RPMI8226 (cell line): Measurements from ENCODE around the gene KRT6B.
"Not testable (repeated sequence)": the region's sequence is repeated elsewhere in the genome, so short reads cannot be mapped to it uniquely, and the experiment has no call there.

Experiments used
- DNase-seq: peaks from one replicate; pipeline ENCODE4 v3.0.0-alpha.2; 2015

KRT6B gene

DNA sequence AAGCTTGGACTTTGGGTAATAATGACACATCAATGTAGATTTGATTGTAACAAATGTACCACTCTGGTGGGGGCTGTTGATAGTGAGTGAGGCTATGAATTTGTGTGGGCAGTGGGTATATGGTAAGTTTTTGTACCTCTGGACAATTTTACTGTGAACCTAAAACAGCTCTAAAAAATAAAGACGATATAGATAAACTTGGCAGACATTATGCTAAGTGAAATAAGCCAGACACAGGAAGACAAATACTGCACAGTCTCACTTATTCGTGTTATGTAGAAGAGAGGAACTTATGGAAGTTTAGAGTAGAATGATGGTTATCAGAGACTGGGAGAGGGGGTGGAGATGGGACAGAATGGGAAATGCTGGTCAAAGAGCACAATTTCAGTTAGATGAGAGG is 13.0 kb upstream of the KRT6B start:
- DNase-seq: no peak

DNA sequence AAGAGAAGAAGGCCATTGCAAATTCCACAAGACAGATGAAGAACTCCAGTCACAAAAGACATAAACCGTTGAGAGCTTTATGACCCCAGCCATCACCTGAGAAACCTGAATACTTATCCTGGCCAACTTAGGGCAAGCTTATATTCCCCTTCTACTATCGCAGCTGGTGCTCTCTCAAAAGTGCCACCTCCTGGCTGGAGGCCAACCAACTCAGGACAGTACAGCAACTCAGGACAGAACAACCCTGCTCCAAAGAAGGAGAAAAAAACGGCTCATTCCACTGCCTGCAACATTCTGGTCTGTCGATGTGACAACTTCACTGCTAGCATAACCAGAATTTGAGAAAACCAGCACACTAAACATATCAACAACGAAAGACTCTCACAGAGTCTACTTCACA is 9.7 kb upstream of the KRT6B start:
- DNase-seq: peak; percentile 62

DNA sequence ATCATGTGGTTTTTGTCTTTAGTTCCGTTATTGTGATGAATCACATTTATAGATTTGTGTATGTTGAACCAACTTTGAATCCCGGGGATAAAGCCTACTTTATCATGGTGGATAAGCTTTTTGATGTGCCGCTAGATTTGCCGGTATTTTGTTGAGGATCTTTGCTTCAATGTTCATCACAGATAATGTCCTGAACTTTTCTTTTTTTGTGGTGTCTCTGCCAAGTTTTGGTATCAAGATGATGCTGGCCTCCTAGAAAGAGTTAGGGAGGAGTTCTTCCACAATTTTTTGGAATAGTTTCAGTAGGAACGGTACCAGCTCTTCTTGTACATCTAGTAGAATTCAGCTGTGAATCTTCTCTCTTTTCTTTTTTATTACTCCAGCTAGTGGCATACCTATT is 6.9 kb upstream of the KRT6B start:
- DNase-seq: no peak

DNA sequence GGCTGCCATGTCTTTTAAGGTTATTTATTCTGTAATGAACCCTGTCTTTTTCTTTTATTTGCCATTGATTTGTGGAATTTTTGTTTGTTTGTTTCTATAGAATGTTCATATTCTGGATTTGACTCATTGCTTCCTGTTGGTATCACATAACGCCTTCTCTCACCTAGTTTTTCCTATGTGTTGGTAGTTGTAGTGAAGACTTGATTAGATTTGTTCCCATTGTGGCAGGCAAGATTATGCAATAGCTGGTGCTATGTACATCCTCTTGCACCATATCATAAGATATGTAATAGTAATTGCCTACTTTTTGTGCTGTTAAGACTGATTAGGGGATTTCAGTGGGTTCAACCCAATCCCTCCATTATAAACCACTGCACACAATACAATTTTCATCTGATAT is 3.9 kb upstream of the KRT6B start:
- DNase-seq: no peak

DNA sequence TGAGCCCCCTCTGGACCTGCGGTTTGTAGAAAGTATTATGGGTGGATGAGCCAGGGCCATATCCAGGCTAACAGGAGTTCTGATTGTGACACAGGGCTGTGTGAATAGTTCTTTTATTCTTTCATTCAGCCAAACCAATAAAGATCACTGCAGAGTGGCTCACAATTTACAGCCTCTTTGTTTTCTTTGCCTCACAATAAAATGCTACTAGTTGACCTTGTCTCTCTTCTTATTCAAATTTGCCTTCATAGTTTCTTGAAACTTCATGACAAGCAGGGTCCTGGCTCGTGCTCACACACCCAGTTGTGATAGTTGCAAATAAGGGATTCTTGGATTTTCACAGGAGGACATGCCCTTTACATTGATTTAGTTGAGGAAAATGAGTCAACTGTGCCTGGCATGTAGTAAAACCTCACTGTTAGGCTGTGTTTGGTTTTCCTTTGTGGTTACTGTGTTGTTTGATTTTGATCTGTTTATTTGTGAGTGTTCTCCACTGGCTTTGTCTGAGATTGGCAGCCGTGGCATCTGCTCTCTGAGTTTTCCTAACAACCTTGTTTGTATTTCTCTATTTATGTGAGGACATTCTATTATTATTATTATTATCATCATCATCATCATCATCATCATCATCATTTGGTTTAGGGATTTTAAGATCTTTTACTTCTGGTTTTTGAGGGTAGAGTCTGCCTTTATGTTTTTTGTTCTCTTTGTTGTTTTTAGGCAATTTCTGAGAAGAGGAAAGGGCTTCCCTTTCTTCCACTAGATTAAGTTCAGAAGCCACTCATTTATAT is 2.7 kb upstream of the KRT6B start:
- no peak for DNase-seq

DNA sequence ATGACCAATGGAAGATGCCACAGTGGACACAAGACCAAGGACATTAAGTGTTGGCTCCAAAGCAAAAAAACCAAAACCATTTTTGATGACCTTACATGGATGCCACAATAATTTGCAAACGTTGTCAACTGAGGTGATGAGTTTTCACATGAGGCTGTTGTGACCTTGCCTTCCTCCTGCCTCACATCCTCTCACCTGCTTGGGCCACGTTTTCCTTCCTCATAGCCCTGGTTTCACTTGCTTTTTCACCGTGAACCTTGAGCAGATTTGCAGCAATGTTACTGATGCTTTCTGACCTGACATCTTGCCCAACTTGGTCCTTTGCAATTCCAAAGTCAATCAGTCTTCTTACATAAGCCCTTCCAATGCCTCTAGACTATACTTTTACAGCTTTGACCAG is 3.7 kb downstream of the KRT6B start:
- peak; percentile 48 for DNase-seq

DNA sequence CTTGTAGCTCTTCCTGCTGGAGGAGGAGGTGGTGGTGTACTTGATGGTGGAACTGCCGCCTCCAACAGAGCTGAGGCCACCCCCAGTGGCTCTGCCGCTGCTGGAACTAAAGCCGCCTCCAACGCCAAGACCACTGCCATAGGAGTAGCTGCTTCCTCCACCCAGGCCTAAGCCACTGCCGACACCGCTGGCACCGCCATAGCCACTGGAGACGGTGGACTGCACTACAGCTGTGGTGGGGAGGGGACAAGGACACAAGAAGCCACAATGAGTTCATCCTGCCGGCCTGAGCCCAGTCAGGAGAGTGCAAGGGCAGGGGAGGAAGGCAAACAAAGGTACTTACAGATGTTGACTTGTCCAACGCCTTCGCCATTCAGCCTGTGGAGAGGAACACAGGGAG is 4.8 kb downstream of the KRT6B start:
- DNase-seq: not testable (repeated sequence)

DNA sequence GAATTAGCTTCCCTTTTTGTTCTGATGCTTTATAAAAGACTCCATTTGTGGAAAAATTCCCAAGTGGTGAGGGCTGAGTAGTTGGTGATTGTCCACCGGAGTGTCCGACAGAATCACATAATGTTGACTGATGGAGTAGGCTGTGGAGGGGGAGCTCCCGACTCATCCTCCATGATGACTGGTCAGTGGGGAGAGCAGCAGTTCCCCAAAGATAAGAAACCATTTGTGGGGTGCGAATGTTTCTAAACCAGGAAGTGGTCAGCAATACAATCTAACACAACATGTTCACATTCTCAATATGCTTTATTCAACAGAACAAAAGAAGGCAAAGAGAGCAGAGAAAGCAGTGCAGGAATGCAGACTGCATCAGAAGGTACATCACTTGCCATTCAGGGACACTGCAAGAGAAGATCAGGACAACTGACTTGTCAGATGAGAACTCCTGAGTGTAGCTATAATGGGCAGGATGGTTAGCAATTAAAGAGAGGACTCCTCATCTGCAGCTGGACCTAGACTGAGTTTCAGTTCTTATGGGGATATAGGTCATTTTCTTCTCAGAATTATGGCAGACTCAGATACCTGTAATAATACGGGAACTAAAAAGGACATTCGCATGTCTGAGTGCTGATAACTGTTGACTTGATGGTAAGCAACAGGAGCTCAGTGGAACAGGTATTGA is 5.4 kb downstream of the KRT6B start:
- no peak for DNase-seq

DNA sequence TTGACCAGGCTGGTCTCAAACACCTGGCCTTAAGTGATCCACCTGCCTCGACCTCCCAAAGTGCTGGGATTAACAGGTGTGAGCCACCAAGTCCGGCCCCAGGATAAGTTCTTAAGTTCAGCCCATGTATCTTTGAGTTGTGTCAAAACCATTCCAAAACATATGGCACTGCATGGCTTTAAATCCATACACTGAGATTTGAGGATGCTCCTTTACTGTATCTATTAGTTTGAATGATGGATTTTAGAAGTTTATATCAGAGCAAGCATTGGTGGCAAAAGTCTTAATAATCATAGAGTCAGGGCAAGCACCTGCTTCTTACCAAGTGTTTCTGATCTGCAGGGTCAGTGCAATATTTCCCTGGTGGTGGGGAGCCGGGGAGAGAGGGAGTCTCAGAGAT is 6.1 kb downstream of the KRT6B start:
- no peak for DNase-seq

DNA sequence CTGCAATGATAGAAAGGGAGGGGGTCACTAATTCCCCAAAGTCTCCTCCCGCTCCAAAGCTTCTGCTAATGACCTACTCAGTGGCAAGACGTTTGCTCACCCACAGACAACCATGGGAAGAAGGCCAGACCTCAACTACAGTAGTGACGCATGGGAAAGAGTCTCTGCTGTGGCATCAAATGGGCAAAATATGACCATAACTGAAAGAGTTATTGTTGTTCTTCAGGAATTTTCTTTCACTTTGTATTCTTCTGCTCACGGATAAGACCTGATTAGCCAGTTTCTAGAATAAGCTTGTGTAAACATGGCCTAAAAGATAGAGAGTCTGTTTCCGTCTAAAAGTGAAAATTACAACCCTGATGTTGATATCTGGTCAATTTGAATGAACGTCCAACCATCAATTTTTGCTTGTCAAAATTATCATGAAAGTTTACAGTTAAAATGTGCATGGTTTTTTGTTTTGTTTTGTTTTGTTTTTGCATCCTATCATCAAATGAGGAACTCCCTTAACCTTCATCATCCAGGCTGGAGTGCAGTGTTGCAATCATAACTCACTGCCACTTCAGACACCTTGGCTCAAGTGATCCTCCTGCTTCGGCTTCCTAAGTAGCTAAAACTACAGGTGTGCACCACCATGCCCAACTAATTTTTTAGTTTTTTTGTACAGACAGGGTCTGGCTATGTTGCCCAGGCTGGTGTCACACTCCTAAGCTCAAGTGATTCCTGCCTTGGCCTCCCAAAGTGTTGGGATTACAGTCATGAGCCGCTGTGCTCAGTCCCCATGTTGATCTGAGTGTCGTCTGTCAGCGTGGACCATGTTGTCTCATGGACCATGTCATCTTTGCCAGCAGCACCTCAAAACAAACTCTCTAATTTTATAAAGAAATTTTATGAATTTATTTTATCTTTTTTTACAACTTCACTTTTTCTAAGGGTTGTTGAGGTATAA is 7.0 kb downstream of the KRT6B start:
- no peak for DNase-seq

DNA sequence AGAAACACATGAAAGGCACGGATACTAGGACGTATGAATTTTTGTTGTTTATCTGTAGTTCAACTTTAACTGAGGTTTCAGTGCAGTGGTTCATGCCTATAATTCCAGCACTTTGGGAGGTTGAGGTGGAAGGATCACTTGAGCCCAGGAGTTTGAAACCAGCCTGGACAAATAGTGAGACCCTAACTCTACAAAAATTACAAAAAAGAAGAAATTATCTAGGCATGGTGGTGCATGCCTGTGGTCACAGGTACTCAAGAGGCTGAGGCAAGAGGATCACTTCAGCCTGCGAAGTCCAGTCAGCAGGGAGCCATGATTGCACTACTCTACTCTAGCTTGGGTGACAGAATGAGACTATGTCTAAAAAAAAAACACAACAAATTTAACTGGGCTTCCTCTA is 8.0 kb downstream of the KRT6B start:
- no peak for DNase-seq

DNA sequence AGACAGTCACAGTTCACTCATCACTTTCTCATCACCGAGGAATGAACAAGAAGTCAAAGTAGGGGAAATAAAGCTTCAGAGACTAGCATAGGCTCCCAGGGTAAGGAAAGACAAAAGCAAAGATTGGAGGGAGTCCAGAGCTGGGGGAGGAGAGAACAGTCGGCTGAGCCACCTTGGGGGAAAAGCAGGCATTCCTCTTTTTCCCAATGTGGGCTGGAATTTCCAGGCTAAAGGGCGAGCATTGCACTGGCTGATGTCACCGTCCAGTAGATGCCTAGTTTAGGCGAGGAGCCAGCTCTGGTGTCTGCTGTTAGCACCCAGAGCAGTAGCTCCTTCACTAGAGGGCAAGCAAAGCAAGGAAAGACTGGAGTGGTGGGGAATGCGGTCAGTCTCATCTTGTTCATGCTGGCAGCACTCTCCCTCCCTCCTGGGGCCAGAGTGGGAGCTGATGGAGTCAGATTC is 9.3 kb downstream of the KRT6B start:
- no peak for DNase-seq

DNA sequence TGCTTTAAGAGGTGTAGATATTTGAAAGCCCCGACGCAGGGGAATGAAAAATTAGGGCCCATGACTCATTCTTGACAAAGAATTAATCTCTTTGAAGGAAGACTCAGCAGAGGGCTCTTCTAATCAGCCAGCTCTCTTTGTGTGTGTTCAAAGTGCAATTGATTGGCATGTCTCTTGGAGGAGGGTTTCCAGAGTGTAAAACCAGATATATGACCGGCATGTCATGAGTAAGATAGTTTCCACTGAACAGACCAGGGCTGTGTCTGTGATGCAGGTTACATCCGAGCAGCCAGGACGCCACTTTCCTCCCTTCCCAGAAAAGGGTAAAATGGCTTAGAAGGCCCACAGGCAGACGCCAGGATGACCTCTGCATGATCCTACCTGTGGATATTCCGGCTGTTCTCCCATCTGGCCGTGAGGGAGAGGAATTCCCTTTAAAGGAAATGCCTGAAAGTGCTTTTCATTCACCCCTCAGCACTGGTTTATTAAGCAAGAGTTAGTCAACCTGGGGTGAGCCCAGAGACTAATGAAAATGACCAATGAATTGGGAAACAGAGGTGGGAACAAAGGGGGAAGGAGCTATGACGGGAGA is 10.5 kb downstream of the KRT6B start:
- no peak for DNase-seq

DNA sequence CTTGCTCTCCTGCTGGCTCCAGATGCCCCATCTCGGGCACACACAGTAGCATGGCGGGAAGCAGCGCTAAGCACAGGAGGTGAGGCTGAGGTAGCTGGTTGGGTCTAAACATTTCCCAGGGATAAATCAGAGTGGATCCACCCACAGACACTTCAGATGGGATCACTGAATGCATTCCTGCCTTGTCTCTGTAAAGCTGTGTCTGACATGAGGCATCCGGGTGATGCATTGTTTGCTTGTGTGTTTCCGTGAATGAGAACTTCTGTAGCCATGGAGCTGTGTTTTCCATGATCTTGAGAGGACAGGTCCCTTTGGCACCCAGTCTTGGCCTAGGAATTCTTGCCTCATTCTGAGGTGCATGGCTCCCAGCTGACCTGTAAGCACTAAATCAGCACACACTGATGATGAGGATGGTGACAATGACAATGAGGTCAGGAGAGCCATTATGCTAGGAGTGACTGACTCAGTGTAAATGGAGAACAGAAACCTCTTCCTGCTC is 11.1 kb downstream of the KRT6B start:
- DNase-seq: peak; percentile 33

DNA sequence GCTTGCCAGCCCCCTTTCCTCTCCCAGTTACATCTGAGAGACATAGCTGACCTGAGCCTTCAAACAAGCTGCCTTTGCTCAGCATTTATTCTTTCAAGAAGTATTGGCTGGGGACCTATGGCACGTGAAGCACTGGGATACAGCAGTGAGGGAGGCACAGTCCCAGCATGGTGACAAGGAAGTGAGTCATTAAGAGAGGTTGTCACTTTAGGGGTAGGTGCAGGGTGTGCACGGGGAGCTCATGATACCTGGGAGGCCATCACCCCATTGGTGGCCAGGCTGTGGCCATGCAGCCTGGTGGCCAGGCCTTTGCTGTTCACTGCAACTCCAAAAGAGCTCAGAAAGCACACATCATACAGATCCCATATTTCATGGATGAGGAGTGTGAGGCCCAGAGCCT is 12.1 kb downstream of the KRT6B start:
- no peak for DNase-seq

DNA sequence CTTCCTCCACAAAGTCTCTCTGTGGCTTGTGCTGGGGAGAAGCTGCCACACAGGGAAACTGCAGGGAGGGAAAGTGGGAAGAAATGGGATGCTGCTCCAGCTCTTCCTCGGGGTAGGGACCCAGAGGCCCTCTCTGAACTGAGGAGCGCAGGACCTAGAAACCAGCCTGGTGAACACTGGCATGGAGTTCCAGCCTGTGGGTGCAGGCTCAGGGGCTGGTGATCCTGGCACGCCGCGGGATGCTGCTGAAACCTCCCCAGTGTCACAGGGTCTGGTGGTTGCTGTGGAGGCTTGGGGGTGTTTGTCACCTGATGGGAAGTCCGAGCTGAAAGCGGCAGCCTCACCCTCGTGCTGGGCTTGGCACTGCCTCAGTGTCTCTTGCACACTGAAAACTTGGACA is 12.5 kb downstream of the KRT6B start:
- no peak for DNase-seq

DNA sequence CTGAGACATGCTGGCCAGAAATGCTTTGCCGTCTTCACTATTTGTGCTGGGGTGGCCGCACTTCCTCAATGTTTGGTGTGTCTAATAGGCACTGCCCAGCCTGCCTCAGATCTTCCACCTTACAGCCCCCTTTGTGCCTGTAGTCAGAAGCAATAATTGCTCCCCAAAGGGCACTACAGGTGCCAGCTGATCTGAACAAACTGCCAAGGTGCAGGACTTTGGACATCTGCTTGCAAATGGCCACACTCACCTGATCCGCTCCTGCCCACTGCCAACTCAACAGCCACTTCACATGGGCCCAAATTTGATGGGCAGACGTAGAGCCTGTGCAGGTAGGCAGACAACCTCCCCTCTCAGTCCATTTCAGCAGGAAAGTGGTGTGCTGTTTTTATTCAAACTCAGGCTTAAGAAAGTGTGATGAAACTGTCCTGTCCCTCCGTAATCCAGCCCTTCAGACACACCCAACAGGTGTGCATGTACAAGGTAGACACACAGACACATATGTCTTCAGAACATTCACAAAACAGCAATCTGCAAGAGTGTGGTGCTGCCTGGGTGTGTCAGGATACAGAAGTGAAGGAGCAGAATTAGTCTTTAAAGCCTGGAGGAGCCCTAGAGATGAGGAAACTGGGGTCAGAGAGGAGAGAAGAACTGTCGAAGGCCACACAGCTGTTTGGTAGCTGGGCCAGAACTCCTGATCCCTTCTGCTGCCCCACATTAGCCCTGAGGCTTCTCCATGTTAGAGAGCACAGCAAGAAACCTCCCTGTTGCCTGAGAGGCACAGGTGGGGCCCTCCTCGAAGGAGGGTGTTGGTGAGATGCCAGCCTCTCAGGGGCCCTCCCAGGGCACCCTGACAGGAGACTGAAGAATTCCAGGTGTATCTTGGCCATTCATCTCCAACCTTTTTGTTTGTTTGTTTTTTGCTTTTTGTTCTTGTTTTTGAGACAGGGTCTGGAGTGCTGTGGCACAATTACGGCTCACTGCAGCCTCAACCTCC is 13.3 kb downstream of the KRT6B start:
- no peak for DNase-seq

DNA sequence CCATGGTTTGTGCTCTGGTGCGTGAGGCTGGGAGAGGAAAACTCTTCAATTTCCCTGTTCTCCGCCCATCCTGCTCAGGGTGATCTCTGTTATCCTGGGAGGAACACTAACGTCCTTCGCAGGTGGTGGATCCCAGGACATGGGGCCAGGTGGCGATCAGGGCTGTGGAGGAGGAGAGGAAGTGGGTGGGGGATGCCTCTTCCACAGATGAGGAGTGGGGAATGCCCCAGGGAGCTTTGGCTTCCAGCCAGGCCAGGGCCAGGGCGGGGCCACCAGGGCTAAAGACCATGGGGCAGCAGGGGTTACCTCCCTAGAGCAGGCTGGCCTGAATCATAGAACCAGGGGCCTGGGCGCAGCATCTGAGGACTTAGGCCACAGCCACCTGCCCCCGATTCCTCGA is 14.4 kb downstream of the KRT6B start:
- no peak for DNase-seq

DNA sequence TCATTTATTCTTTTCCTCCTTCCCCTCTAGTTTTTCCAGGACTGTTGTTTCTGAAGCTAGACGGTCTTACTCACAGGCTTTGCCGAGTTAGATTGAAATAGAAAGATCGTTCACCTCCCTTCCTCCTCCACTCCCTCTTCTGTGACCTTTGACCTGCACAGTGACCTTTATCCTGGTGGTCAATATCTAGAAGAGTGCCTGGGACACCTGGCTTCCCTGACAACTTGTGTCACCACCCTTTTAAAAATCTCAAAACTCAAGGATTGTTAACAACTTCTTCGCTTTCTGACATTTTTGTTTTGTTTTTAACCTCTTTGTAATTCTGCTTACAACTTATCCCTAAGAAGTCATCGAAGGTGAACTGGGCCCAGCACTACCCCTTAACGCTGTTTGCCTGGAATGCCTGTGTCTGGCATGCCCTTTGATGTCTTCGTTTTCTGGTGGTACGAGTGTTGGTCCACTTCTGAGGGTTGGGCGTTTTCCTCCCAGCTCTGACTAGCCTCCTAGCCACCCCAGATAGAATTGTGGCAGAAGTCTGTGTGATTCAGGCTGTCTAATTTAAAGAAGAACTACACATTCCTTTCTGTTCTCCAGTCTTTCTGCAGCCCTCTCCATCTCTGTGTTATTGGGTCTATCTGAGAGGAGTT is 15.0 kb downstream of the KRT6B start:
- no peak for DNase-seq

DNA sequence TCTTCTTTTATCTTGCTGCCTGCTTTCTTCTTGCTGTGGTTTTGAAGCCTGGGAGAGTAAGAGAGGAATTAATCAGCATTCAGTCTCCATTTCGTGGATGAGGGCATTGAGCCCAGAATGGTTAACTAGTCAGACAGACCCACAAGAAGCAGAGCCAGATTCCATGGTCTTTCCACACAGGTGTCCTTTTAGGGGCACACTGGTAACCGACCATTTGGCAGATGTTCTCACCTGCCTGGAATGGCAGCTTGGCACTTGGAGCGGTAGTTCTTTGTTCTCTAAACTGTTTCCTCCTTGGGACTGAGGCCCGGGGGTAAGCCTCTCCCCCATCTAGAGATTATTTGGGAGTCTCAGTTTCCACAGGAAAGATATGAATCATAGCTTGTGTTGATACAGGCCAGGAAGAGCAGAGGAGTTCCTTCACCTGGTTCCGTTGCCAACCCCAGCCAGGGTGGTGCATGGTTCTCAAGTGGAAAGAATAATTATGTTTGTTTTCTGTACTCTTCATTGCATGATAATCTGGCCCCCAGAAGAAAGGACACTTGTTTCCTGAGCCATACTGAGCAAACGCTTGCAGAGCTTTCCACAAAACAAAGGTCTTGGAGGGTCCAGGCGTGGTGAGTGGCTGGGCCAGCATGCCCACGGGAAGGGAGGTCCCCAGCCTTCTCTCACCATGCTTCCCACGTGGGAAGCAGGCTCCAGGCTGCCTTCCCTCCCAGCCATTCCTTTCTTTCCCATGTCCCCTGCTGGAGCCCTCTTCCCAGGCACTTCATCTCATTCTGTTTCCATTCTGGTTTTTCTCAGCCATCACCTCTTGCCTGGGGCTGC is 15.7 kb downstream of the KRT6B start:
- no peak for DNase-seq
